ENCODE data around the gene TMEM40.
"Not testable (repeated sequence)": the region's sequence is repeated elsewhere in the genome, so short reads cannot be mapped to it uniquely, and the experiment has no call there.

The TMEM40 gene

GRCh38 chr3:12709334-12709733, 49.7 kb downstream of the TMEM40 start:
- no peak for DNase-seq

- peak; percentile 81 for DNase-seq
These were observed 50.4 kb downstream of the TMEM40 start for GRCh38 chr3:12708584-12709192.

GRCh38 chr3:12707449-12707848, 51.6 kb downstream of the TMEM40 start:
- no peak for DNase-seq

- peak; percentile 75 for DNase-seq
These were observed 52.4 kb downstream of the TMEM40 start for GRCh38 chr3:12706504-12707253.

GRCh38 chr3:12705981-12706380, 53.1 kb downstream of the TMEM40 start:
- peak; percentile 74 for DNase-seq

GRCh38 chr3:12705374-12705926, 53.6 kb downstream of the TMEM40 start:
- no peak for DNase-seq

GRCh38 chr3:12702501-12702900, 56.6 kb downstream of the TMEM40 start:
- no peak for DNase-seq

GRCh38 chr3:12701601-12702000, 57.5 kb downstream of the TMEM40 start:
- not testable (repeated sequence) for DNase-seq

GRCh38 chr3:12700800-12701199, 58.3 kb downstream of the TMEM40 start:
- no peak for DNase-seq

GRCh38 chr3:12695916-12696315, 63.1 kb downstream of the TMEM40 start:
- no peak for DNase-seq

GRCh38 chr3:12695112-12695511, 63.9 kb downstream of the TMEM40 start:
- no peak for DNase-seq

GRCh38 chr3:12692444-12692843, 66.6 kb downstream of the TMEM40 start:
- DNase-seq, result no peak

GRCh38 chr3:12689997-12690711, 68.9 kb downstream of the TMEM40 start:
- DNase-seq, result no peak

- DNase-seq, result no peak
These were observed 71.1 kb downstream of the TMEM40 start for GRCh38 chr3:12687948-12688347.

GRCh38 chr3:12686096-12686495, 73.0 kb downstream of the TMEM40 start:
- DNase-seq, result no peak
